K562 (cell line): ENCODE data around the gene INTS1.

Source experiments
- ATF3 ChIP-seq, 2 experiments: fragments of 450-650 bp in 1 of 2; sonication (generic) in 1 of 2; formaldehyde crosslinking in 1 of 2; IDR thresholded peaks in 1 of 2; conservative IDR thresholded peaks in 1 of 2; 2 replicates each; pipeline versions ENCODE4 v1.6.1 to v1.8.1; 2016 to 2023; ENCODE audit warnings: mild to moderate bottlenecking in 2 of 2, moderate library complexity in 2 of 2, inconsistent platforms in 1 of 2, missing genetic modification reagents in 1 of 2
- MAFK ChIP-seq: IDR thresholded peaks from 2 replicates; pipeline ENCODE4 v1.6.1; 2011; ENCODE audit warnings: low read length, improper control_type of control experiment
- NFATC3 ChIP-seq: fragments of 450-650 bp; IDR thresholded peaks from 2 replicates; pipeline ENCODE4 v1.6.1; 2017; ENCODE audit warnings: mild to moderate bottlenecking
- PRDM10 ChIP-seq: fragments of 450-650 bp; IDR thresholded peaks from 2 replicates; pipeline ENCODE4 v1.6.1; 2018; ENCODE audit not compliant: partially characterized antibody
- PREB ChIP-seq: sonication (generic); formaldehyde crosslinking; IDR thresholded peaks from 2 replicates; pipeline ENCODE4 v1.8.1; 2023; ENCODE audit warnings: mild to moderate bottlenecking, missing genetic modification reagents
- PTTG1 ChIP-seq: fragments of 450-650 bp; IDR thresholded peaks from 2 replicates; pipeline ENCODE4 v1.6.1; 2016; ENCODE audit warnings: low read depth, mild to moderate bottlenecking, missing genetic modification characterization, missing compliant biosample characterization
- SMC3 ChIP-seq: conservative IDR thresholded peaks from 2 replicates; pipeline ENCODE4 v1.6.1; 2011; ENCODE audit warnings: low read depth, low read length, improper control_type of control experiment; ENCODE audit not compliant: insufficient read depth
- ZFX ChIP-seq: sonication (generic); formaldehyde crosslinking; IDR thresholded peaks from 2 replicates; pipeline ENCODE4 v1.8.0; 2022; ENCODE audit warnings: mild to moderate bottlenecking, missing genetic modification reagents, moderate library complexity

GRCh38 chr7:1503816-1504775 lies at the start of gene INTS1:
- TF ChIP-seq PRDM10 (peak; percentile 22), NFATC3 (no peak), ATF3 (IDR thresholded peaks at IDR 0.05) (no peak), ATF3 (CRISPR knock-in tag; conservative IDR thresholded peaks at IDR 0.05) (no peak), PTTG1 (tag) (no peak), MAFK (no peak), PREB (CRISPR knock-in tag) (no peak), SMC3 (peak; percentile 60), ZFX (peak; percentile 86)
